Putamen (tissue), 1 donor: ENCODE measurements around the gene ROBO4.

Experiments
- DNase-seq: peaks from one replicate; pipeline ENCODE4 v3.0.0-alpha.2; 2016; ENCODE audit warnings: low spot score

ROBO4 gene

DNA sequence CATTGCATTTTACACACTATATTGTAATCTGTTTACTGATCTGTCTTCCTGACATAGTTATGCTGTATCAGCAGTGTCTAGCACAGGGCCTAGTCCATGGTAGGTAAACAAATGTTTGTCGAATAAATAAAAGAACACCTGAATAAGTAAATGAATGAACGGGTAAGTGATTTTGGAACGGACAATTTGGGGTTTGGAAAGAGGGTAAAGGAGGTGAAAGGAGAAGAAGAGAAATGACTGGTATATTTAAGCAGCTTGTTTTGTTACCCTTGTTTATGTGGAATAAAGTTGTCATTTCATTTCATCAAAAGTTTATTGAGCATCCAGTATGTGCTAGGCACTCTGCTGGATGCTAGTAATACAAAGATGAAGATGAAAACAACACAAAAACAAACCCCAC lies 21.3 kb upstream of the ROBO4 start, which contains the start of gene HEPN1:
Gene HEPN1 (plus strand): TSS at position 301 of the 400 bp plus-strand sequence.
- DNase-seq: no peak

DNA sequence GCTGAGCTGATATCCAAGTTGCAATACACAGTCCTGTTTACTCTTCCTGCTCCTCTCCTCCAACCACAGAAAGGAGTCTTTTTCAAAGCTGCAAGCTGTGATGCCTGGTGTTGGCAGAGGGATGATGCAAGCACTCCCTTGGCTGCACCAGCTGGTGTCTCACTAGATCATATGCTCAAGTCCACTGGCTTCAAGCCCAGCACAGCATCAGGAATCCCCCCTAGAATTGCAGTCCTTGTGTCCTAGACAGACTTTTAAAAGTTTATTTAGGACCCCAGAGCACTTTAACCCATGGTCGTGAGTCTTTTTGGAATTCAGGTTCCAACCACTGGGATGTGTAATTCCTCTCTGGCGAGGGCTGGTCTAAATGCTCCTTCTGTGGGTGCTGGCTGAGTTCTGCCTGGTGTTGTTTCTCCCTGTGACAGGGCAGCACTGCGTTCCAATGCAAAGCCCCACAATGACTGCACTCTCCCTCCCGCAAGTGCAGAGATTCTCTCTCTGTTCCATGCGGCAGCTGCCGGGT lies 19.5 kb upstream of the ROBO4 start:
- peak; percentile 89 for DNase-seq

DNA sequence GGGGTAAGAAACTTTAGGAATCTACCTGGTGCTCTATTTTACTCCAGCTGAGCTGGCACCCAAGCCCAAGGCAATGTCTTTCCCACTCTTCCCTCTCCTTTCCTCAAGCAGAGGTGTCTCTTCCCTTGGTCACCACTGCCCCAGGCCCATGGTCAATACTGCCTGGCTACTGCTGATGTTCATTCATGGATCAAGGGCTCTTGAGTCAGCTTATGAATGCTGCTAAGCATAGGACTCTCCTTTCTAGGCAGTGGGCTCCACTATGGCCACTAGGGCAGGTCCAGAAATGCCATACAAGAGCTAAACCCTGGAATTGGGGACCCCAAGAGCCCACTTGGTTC lies 18.7 kb upstream of the ROBO4 start:
- no peak for DNase-seq

DNA sequence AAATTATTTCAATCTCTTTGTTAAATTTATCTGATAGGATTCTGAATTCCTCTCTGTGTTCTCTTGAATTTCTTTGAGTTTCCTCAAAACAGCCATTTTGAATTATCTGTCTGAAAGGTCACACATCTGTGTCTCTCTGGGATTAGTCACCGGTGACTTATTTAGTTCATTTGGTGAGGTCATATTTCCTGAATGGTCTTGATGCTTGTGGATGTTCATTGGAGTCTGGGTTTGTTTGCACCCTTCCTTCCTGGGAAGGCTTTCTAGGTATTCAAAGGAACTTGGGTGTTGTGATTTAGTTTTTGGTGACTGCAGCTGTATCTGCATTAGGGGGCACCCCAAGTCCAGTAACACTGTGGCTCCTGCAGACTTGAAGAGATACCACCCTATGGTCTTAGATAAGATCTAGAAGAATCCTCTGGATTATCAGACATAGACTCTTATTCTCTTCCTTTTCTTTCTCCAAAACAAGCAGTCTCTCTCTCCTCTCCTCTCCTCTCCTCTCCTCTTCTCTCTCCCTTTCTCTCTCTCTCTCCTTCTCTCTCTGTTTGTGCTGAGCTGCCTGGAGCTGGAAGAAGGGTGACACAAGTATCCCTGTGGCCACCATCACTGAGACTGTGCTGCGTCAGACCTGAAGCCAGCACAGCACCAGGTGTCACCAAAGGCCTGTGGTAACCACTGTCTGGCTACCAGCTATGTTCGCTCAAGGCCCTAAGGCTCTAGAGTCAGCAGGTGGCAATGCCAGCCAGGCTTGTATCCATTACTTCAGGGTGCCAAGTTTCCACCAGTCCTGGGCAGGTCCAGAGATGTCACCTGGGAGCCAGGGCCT lies 18.1 kb upstream of the ROBO4 start:
- DNase-seq: no peak

DNA sequence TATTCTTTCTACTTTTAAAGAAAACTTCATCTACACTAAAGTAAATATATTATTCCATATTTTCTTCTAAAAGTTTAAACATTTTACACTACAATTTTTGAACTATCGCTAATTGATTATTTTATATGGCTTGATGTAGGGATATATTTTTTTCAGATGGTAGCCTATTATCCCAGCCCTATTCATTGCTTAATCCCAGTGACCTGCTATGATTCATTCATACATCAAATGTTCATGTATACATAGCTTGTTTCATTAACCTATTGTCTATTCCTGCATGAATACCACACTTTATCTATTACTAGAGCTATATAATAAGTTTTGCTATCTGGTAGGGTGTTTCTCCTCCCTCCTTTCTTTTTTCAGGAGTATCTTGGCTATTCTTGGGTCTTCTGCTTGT lies 5.0 kb upstream of the ROBO4 start:
- DNase-seq: no peak

DNA sequence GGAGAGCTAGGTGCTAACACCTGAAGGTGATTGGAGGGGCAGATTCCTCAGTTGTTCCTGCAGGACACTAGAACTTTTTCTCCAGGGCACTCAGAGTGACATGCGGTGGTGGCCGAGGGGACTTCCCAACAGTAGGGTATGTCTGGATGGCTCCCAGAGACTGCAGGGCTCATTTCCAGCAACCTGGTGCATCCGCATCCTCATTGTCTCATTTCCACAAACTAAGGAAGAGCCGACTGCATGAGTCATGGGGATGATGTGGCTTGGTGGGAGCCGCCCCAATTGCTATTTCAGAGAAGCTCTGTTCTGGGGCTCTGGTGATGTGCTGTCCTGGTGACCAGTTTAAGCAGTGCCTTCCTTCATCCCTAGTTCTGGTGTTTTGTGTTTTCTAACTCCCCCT lies 2.8 kb upstream of the ROBO4 start:
- no peak for DNase-seq

DNA sequence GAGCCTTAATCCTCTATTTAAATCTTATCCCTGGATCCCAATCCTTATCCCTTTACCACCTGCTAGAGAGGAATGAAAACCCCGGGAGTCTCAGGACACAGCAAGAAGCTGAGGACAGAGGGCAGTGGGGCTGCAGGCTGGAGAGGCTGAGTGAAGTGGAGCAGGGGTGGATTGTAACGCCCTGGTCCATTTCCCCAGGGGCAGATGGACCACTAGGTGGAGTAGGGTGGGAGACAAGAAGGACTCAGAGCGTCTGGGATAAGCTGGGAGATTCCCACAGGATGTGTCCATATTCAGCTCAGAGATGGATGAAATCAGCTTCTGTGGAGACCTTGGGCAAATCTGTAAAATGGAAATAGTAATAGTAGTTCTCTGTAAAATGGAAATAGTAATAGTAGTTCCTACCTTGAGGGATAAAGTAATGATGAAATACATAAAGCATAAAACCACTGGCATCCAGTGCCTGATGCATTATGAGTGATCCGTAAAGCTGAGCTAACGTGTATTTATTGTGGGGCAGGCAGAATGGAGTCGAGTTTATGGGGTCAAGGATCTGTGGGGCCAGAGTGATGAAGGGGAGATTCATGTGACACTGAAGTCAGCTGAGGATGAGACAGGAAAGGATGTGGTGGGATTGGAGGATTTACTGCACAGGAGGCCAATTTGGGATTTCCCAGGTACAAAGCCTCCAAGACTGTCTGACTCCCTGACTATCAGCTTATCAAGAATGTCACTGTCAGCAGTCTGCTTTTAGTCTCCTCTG lies 1.9 kb upstream of the ROBO4 start:
- no peak for DNase-seq

DNA sequence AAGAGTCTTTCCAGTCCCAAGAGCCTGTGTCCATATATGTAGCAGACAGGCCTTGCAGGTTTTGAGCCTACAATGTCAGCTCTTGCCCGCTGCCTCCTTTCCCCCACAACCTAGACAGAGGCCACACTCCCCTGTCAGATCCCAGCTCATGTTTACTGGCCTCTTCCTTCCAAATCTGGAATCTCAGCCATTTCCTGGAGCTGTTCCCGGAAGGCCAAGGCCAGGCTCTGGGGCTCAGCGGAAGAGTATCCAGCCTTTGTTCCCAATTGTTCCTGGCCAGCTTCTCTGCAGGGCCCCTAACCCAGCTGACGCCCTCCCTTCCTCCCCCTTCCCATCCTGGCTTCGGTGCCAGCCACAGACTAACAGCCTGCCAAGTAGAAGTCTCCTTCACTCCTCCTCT lies 1.0 kb upstream of the ROBO4 start:
- DNase-seq: peak; percentile 75

DNA sequence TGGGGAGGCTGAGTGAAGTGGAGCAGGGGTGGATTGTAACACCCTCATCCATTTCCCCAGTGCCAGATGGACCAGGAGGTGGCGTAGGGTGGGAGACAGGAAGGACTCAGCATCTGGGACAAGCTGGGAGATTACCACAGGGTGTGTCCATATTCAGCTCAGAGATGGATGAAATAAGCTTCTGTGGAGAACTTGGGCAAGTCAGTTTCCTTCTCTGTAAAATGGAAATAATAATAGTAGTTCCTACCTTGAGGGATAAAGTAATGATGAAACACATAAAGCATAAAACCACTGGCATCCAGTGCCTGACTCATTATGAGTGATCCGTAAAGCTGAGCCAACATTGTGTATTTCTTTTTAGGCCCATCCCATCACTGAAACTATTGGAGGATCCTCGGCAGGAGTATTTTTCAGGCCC lies 607 bp upstream of the ROBO4 start:
- DNase-seq: no peak

DNA sequence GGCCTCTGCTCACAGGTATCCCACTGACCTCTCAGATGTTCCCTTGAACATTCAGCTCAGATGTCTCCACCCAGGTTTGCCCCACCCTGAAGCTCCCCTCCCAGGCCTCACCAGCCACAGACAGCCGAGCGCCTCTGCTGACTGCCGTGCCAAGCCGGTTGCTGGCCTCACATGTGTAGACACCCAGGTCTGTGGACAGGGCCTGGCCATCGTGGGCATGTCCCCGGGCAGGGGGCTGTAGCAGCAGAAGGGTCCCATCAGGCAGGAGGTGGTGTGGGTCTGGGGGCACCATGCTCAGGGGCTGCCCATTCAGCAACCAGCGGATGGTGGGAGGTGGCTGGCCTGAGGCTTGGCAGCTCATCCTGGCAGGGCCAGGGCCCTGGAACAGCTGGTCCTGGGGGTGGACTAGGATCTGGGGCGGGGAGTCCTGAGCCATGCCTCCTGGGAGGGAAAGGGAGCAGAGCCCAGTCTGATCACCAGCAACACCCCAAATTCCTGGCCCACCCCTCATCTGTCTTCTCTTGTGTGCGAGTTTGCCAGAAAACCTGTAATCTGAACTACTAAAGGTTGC lies 759 bp downstream of the ROBO4 start:
- DNase-seq: no peak

DNA sequence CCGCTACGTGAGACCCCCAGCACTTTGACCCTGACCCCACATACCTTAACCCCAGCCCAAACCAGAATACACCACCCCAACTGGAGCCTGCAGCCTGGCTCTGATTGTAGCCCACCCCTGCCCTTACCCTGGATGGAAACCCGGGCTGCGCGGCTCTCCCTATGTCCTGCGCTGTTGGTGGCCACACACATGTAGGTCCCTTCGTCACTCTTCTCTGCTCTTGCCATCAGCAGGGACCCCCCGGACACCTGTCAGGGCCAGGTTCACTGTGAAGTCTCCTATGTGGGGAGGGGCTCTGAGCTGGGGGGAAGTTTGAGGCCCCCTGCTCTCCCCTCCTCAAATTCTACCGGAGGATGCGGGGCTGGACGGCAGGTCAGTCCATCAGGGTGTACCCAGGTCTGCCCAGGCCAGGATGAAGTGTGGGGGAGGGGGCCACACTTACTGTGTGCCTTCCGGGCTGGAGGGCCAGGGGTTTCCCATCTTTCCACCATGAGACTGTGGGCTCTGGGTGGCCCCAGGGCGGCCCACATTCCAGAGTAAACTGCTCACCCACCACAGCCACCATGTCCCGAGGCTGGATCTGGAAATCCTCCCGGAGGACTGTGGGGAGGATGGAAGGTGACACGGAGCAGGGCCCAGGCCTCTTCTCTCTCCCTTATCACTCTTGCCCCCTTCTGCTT lies 1.5 kb downstream of the ROBO4 start:
- DNase-seq: no peak

DNA sequence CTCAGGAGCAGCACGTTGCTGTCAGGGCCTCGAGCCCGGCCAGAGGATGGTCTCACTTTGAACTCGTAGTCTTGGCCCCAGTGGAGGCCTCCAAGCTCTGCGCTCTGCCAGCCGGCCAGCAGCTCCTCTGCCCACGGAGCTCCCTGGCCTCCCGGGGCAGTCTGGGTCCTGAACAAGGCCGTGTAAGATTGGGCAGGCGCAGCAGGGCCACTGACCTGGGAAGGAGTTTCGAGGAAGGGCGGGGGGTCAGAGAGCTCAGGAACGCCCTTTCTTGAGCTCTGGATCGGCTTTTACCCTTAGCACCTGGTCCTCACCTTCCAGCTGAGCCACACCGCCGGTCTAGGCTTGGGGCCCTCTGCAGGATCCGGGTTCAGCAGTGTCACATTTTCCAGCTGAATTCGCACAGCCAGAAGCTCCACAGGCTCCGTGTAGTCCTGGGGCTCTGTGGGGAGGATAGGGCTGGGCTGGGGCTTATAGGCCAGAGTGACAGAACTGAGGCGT lies 2.1 kb downstream of the ROBO4 start:
- no peak for DNase-seq

DNA sequence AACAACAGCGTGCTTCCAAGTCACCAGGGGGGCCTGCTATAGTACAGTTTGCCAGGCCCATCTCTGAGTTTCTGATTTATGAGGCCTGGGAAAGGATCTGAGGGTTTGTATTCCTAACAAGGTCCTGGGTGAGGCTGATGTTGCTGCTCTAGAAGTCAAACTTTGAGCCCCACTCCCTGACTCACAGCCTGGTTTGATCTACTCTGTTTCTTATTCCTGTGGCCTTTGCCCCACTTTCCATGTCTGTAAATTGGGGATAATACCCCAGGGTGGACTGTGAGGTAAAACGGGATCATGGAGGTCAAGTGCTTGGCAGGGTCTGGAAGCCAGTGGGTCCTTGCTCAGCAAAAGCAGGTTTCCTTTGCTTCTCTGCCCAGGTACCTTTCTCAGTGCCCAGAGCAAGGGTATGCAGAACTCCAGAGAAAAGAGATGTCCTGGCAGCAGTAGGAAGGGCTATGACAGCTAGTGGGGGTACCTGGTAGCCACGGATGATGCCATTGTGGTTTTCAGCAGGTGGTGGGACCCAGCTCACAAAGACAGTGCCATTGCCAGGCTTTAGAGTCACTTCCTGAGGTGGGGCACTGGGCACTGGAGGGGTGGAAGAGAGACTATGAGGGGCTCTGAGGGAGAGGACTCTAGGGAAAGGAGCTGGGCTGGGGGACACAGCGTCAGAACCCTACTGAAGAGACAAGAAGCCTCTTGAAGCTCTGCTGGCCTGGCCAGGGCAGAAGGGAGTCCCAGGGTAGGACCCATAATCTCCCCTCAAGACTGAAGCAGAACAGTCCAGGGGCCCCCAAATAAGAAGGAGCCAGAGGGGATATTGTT lies 2.8 kb downstream of the ROBO4 start:
- DNase-seq: no peak

DNA sequence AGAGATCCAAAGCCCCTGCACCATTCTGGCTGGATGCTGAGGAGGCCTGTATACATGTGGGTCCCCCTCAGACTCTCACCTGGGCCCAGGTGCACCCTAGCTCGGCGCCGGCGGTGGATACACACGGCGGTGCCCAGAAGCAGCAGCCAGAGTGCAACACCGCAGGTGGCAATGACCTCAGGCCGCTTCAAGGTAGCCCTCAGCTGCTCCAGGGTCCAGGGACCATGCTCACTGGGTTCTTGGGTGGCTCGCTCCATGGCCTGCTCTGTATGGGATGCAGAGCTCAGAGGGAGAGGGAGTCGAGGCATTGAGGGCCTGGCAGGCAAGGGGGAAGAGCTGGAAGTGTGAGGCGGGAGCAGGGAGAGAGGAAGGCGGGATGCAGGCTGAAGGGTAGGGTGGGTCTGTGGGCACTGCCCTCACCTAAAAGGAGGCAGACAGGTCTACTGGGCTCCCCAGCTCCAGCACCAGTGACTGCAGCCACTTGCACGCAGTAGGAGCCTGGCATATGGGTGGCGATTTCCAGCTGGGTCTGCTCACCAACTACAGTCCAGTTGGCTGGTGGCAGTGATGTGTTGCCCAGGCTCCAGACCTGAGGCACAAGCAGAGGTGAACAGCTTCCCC lies 3.8 kb downstream of the ROBO4 start:
- DNase-seq: no peak

DNA sequence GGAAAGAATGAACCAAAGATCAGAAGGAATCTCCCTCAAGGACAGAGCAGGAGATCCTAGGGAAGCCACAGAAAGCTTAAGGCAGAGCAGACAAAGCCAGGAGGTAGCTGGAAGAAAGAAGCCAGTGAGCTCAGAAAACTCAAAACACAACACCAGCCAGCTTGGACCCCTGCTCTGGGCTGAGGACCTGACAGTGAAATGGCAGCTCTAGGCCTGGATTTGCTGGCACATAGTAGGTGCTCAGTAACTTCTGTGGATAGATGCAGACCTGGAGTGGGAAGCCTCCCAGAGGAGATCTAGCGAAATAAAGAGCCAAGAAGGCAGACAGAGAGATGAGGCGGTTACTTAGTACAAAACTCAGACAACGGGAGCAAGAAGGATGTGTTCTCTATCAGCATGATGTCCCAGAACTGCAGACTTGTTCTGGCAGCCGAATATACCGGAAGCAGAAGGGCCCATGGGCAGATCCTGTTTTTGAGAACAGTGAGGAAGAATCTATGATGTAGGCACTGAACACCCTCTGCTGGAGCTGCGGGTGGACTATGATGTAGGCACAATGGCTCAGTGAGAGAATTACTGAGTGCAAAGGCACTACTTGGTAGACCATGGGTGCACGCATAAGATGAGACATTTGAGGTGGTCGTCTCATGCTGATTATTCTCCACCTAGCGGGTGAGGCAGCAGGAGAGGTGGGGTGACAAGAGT lies 4.8 kb downstream of the ROBO4 start:
- no peak for DNase-seq

DNA sequence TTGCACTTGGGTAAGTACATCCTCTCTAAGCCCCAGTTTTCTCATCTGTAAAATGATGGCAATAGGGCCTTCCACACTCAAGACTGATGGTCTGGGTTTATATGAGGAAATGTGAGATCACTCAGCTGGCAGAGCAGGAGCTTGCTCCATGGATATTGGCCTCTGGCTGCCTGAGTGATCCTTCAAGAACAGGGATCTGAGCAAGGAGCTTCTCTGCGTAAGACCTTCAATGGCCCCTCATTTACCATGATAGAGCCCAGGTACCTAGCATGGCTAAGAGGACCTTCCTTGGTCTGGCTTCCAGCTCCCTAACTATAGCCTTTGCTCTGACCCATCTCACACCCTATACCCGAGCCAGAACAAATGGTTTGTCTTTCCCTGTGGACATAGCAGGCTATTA lies 5.5 kb downstream of the ROBO4 start:
- DNase-seq: no peak

DNA sequence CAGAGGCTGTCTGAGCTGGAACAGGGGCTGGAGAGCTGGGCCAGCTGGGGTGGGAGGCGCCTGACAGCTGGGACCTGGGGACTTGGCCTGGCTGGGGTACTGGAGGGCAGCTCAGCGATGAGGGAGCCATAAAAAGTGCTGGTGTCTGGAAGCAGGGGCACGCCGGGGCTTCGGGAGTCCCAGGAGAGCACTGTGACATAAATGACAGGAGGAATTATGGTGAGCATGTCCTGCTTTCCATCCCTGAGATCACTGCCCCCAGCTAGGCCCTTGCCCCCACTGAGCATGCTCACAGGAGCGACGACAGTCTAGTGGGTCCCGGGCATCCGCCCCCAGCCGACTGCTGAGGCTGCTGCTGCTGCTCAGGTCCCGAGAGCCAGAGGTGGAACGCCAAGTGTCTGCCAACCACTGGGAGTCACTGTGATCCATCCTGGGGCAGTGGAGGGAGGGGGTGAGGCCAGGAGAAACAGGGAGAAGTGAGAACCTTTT lies 6.2 kb downstream of the ROBO4 start:
- no peak for DNase-seq

DNA sequence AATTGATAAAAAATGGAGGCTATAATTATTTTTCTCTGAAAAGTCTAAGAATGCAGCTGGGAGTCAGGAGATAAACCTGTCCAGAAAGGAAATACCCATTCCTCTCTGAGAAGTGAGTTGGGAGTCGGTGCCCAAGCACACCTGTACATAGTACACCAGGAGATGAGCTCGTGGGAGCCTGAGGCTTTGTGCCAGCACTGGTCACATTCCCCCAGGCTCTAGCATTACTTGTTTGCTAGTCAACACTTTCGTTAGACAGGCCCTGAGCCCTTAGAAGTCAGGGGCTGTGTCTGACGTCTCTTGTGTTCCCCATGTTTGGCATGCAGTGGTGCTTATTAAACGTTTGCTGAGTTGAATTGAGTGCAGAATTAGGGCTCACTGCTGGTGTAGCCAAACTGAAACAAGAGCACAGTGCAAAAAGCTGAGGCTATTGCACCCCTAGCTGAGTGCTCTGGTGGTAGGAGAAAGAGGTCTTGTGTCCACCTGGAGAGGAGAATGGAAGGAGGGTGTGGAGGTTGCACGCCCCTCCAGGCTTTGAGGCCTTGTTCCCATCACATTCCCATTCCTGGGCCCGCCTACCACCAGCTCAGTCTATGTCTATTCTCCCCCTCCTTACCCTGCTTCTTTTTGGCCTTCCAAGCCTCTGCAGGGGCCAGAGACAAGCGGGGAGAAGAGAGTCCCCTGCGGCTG lies 6.8 kb downstream of the ROBO4 start:
- DNase-seq: no peak

DNA sequence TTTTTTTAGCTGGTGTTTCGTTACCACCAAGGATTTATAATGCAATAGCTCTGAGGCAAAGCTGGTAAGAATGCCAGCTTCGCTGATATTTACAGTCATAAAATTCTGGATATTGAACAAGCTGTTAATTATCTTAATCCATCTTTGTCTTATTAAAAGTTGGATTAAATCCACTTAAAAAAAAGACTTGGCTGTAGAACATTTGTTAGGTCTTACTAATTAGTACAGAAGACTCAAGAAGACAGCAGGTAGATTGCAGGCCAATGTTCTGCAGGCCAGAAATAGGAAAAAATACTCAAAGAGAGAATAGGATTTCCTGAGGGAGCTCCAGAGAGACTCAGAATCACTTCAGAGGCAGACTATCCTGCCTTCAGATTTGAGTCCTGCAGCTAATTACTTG lies 7.5 kb downstream of the ROBO4 start:
- no peak for DNase-seq
